Measurements from ENCODE around the gene PPP3CA.

The PPP3CA gene

GRCh38 chr4:101258883-101259282 lies 88.4 kb downstream of the PPP3CA start:
- TF ChIP-seq, protein P1, sequence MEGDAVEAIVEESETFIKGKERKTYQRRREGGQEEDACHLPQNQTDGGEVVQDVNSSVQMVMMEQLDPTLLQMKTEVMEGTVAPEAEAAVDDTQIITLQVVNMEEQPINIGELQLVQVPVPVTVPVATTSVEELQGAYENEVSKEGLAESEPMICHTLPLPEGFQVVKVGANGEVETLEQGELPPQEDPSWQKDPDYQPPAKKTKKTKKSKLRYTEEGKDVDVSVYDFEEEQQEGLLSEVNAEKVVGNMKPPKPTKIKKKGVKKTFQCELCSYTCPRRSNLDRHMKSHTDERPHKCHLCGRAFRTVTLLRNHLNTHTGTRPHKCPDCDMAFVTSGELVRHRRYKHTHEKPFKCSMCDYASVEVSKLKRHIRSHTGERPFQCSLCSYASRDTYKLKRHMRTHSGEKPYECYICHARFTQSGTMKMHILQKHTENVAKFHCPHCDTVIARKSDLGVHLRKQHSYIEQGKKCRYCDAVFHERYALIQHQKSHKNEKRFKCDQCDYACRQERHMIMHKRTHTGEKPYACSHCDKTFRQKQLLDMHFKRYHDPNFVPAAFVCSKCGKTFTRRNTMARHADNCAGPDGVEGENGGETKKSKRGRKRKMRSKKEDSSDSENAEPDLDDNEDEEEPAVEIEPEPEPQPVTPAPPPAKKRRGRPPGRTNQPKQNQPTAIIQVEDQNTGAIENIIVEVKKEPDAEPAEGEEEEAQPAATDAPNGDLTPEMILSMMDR (IDR thresholded peaks at IDR 0.05; ENCODE audit: extremely low read depth, missing control alignments), result no peak
- no peak for DNase-seq (ENCODE audit: low spot score)

DNA sequence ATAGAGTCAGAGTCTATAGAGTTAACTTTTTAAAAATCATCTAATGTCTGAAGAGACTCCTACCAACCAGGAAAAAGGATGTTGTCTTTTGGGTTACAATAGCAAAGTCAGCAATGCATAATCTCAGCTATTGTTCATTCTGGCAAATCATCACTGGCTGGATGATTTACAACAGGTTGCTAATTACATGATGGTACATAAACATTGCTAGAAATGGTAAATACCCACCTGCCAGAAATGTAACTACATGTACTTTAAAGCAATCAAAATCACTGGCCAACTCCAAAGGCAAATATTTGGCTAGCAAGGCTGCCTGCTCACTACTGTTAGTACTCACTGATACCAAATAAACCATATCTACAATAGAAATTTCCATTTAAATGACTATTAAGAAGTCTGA lies 91.1 kb downstream of the PPP3CA start:
- DNase-seq (ENCODE audit: low spot score), result no peak
- TF ChIP-seq, protein P1 (IDR thresholded peaks at IDR 0.05; ENCODE audit: extremely low read depth, missing control alignments), result no peak

GRCh38 chr4:101254776-101255175 lies 92.5 kb downstream of the PPP3CA start:
- no peak for DNase-seq (ENCODE audit: low spot score)
- TF ChIP-seq, protein P1 (IDR thresholded peaks at IDR 0.05; ENCODE audit: extremely low read depth, missing control alignments), result no peak

GRCh38 chr4:101253121-101253520 lies 94.2 kb downstream of the PPP3CA start:
- TF ChIP-seq, protein P1 (IDR thresholded peaks at IDR 0.05; ENCODE audit: extremely low read depth, missing control alignments), result no peak
- no peak for DNase-seq (ENCODE audit: low spot score)

- DNase-seq (ENCODE audit: low spot score), result no peak
- TF ChIP-seq, protein P1 (IDR thresholded peaks at IDR 0.05; ENCODE audit: extremely low read depth, missing control alignments), result no peak
These were observed 94.6 kb downstream of the PPP3CA start for GRCh38 chr4:101252721-101253120.

DNA sequence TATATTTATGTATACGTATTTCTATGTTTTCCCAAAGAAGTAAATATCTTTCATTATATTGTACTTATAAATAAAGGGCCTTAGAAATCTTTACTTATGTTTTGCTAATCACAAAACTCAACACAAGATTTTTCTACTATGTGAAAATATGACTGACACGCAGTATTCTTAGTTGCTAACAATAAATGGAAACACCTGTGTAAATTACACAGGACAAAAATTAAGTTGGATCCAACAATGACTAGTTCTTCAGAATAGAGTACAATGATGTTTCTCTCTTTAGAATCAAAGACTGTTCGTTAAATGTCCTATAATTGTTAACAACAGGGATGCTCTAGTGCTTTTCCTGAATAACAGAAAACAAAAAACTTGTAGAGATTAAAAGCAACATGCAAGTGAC lies 96.1 kb downstream of the PPP3CA start:
- TF ChIP-seq, protein P1 (IDR thresholded peaks at IDR 0.05; ENCODE audit: extremely low read depth, missing control alignments), result no peak
- DNase-seq (ENCODE audit: low spot score), result no peak

DNA sequence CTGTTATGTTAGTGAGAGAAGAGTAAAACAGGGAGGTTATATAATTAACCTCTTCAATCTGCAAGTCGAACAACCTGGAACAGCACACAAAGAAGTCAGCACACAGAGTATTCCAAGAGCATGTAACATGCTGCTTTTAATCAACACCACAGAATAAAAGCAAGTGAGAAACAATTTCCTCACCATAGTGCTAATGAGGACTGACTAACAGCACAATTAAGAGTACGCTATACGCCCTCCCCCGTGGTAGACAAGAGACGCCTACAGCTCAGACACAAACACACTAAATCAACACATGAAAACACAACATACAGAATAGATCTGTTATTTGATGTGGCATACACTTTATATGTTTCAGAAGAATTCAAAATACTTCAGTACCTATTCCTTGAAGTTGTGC lies 103.0 kb downstream of the PPP3CA start:
- no peak for DNase-seq (ENCODE audit: low spot score)
- TF ChIP-seq, protein P1 (IDR thresholded peaks at IDR 0.05; ENCODE audit: extremely low read depth, missing control alignments), result no peak

All from GM20000 (cell line).